HepG2 (cell line): ENCODE results near the gene RILP. TPM values are rescaled to one million over a fixed set of nuclear protein-coding genes. Genes with fewer than 3 reads are reported as not detected.

ENCODE experiments used
- BCL3 ChIP-seq: sonication (generic); formaldehyde crosslinking; IDR thresholded peaks from 2 replicates; pipeline ENCODE4 v1.5.1; 2020; ENCODE audit warnings: mild to moderate bottlenecking, missing genetic modification reagents, moderate library complexity
- CAMTA2 ChIP-seq: sonication (generic); formaldehyde crosslinking; IDR thresholded peaks from 2 replicates; pipeline ENCODE4 v1.4.0; 2020; ENCODE audit warnings: mild to moderate bottlenecking, missing genetic modification reagents, borderline replicate concordance
- CCAR2 ChIP-seq: fragments of 200-400 bp; formaldehyde crosslinking; optimal IDR thresholded peaks from 2 replicates; pipeline ENCODE3; 2018; ENCODE audit warnings: low read depth, mild to moderate bottlenecking, low read length, moderate library complexity
- CTCF ChIP-seq: sonication (generic); formaldehyde crosslinking; IDR thresholded peaks from 2 replicates; pipeline ENCODE4 v1.5.0; 2020; ENCODE audit warnings: mild to moderate bottlenecking, missing genetic modification reagents, moderate library complexity
- FOXP1 ChIP-seq, 2 experiments: fragments of 450-650 bp in 1 of 2; IDR thresholded peaks; 2 replicates each; pipeline ENCODE4 v1.6.1; 2017 to 2018; ENCODE audit warnings: antibody characterized with exemption in 1 of 2
- LRRFIP1 ChIP-seq: sonication (generic); formaldehyde crosslinking; conservative IDR thresholded peaks from 2 replicates; pipeline ENCODE4 v1.4.0; 2020; ENCODE audit warnings: missing genetic modification reagents
- RBAK ChIP-seq: sonication (generic); formaldehyde crosslinking; IDR thresholded peaks from 2 replicates; pipeline ENCODE4 v1.5.1; 2020; ENCODE audit warnings: mild to moderate bottlenecking, missing genetic modification reagents
- RBFOX2 ChIP-seq: fragments of 200-400 bp; formaldehyde crosslinking; IDR thresholded peaks from 2 replicates; pipeline ENCODE4 v1.6.1; 2017; ENCODE audit warnings: low read depth, mild to moderate bottlenecking, low read length
- SKI ChIP-seq: fragments of 450-650 bp; IDR thresholded peaks from one replicate; pipeline ENCODE4 v1.6.1; 2018; ENCODE audit warnings: mild to moderate bottlenecking; ENCODE audit not compliant: partially characterized antibody
- SP4 ChIP-seq: sonication (generic); formaldehyde crosslinking; IDR thresholded peaks from 2 replicates; pipeline ENCODE4 v1.8.1; 2023; ENCODE audit warnings: mild to moderate bottlenecking, missing genetic modification reagents
- SRSF9 ChIP-seq: fragments of 200-400 bp; formaldehyde crosslinking; IDR thresholded peaks from 2 replicates; pipeline ENCODE4 v1.6.1; 2018; ENCODE audit warnings: borderline replicate concordance, mild to moderate bottlenecking, low read depth, low read length; ENCODE audit not compliant: insufficient read depth, poor library complexity, severe bottlenecking
- ZNF687 ChIP-seq: sonication (generic); formaldehyde crosslinking; IDR thresholded peaks from 2 replicates; pipeline ENCODE4 v1.5.1; 2020; ENCODE audit warnings: mild to moderate bottlenecking, missing genetic modification reagents, moderate library complexity
- ZNF691 ChIP-seq: sonication (generic); formaldehyde crosslinking; IDR thresholded peaks from 2 replicates; pipeline ENCODE4 v1.4.0; 2020; ENCODE audit warnings: missing genetic modification reagents, low read depth, mild to moderate bottlenecking, borderline replicate concordance
- ZNF800 ChIP-seq: sonication (generic); formaldehyde crosslinking; IDR thresholded peaks from 2 replicates; pipeline ENCODE4 v1.4.0; 2020; ENCODE audit warnings: missing genetic modification reagents
- polyA plus RNA-seq, 8 experiments: library from polyadenylated mRNA; depleted of rRNA in 3 of 8; stranded (reverse) in 7 of 8; unstranded in 1 of 8; fragments of >200 nt; fragmentation: Illumina TruSeq in 4 of 8; extraction: Trizol in 4 of 8; gene quantifications; 2 replicates each; pipeline versions ENCODE4 v1.2.1 to v1.2.3, GENCODE V29; 2011 to 2016; ENCODE audit warnings: low read depth in 4 of 8, missing spikeins in 1 of 8, mixed read lengths in 1 of 8; ENCODE audit not compliant: insufficient read depth in 1 of 8
- total RNA-seq, 5 experiments: library from RNA; depleted of rRNA; stranded (reverse); fragments of >200 nt; fragmentation: Illumina TruSeq; extraction: Trizol; gene quantifications; 2 replicates each; pipeline ENCODE4 v1.2.3, GENCODE V29; 2016; ENCODE audit warnings: low read depth in 1 of 5

Gene RILP
- total and polyA plus RNA-seq, 2 of the 13 experiments (the other 11 are each of a cell fraction or from before 2014, with no cell fraction given), result 6.6 to 8.1 TPM

- 0 out of 2 replicates have a peak, but pooled peaks have one; percentile 40 for TF ChIP-seq CAMTA2 (CRISPR knock-in tag)
- TF ChIP-seq SRSF9, result no peak
- TF ChIP-seq FOXP1 (IDR thresholded peaks at IDR 0.05), result no peak
- TF ChIP-seq FOXP1 (CRISPR knock-in tag; IDR thresholded peaks at IDR 0.05), result no peak
- peak; percentile 10 for TF ChIP-seq SKI
- no peak for TF ChIP-seq RBAK
- no peak for TF ChIP-seq ZNF800 (CRISPR knock-in tag)
- TF ChIP-seq CCAR2, result no peak
- 0 out of 2 replicates have a peak, but pooled peaks have one; percentile 23 for TF ChIP-seq BCL3
- TF ChIP-seq LRRFIP1, result no peak
- peak; percentile 56 for TF ChIP-seq SP4 (CRISPR knock-in tag)
- TF ChIP-seq RBFOX2, result peak; percentile 54; the same call in 1 of the 2 replicates
- peak; percentile 36; the same call in 1 of the 2 replicates for TF ChIP-seq CTCF
- peak; percentile 48; the same call in 1 of the 2 replicates for TF ChIP-seq ZNF691 (CRISPR knock-in tag)
- peak; percentile 63 for TF ChIP-seq ZNF687 (CRISPR knock-in tag)
Observed at GRCh38 chr17:1643293-1643998, 6.2 kb downstream of the RILP start (continued).
